Measurements from ENCODE around the gene CYP11A1. TPM values are rescaled to one million over a fixed set of nuclear protein-coding genes. Genes with fewer than 3 reads are reported as not detected.

Gene CYP11A1
- total RNA-seq, 2 experiments from 2014 or later: not detected

- H3K4me1 Mint-ChIP-seq (ENCODE audit: low read depth): peaks cover 17% of the 10 kb centered on the region
- H3K27me3 Mint-ChIP-seq (ENCODE audit: low read depth): no peaks in the 10 kb centered on the region
- ATAC-seq (no peak), DNase-seq (no peak)
- peaks cover 19% of the 10 kb centered on the region for H3K36me3 Mint-ChIP-seq (ENCODE audit: low read depth)
- ChIA-PET POLR2A (interaction anchor here (0.6 to 1.2 kb wide), 2 partner anchors 10 to 12 kb away, joined by 3 read pairs; no protein-coding TSS in a partner anchor), CTCF (interaction anchor here (0.8 to 1.0 kb wide), 2 partner anchors 15 to 26 kb away, joined by 3 read pairs; no protein-coding TSS in a partner anchor)
- H3K27ac Mint-ChIP-seq: peak overlapping the region; percentile 53
- no peaks in the 10 kb centered on the region for H3K9me3 Mint-ChIP-seq (ENCODE audit: insufficient read depth)
- no peak overlapping the region for H3K4me3 Mint-ChIP-seq
Observed at GRCh38 chr15:74408815-74409214, 41.4 kb upstream of the CYP11A1 start.

DNA sequence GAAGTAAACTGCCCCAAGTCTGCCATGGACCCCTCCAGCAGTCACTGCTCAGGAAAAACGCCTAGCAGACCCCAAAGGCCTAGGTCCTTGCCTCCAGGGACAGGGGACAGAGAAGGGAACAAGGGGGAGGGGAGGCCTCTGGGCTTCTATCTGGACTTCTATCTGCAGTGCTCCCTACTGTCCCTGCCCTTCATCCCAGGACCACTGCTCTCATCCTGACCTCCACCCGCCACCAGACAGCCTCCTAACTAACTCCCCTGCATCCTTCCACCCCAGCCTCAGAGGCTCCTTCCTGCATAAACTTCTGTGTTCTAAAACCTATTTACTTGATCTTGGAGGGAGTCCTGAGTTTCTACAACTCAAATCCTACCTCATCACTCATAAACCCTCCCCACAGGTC, 40.9 kb upstream of the CYP11A1 start:
- no peaks in the 10 kb centered on the region for H3K27me3 Mint-ChIP-seq (ENCODE audit: low read depth)
- H3K4me3 Mint-ChIP-seq: no peak overlapping the region
- CTCF ChIA-PET: interaction anchor here (0.8 to 1.0 kb wide), 2 partner anchors 15 to 26 kb away, joined by 3 read pairs; no protein-coding TSS in a partner anchor
- POLR2A ChIA-PET: no interaction called here
- H3K36me3 Mint-ChIP-seq (ENCODE audit: low read depth): peaks cover 16% of the 10 kb centered on the region
- DNase-seq (no peak), ATAC-seq (no peak)
- H3K4me1 Mint-ChIP-seq (ENCODE audit: low read depth): peaks cover 21% of the 10 kb centered on the region
- H3K9me3 Mint-ChIP-seq (ENCODE audit: insufficient read depth): no peaks in the 10 kb centered on the region
- H3K27ac Mint-ChIP-seq: peak overlapping the region; percentile 53

DNA sequence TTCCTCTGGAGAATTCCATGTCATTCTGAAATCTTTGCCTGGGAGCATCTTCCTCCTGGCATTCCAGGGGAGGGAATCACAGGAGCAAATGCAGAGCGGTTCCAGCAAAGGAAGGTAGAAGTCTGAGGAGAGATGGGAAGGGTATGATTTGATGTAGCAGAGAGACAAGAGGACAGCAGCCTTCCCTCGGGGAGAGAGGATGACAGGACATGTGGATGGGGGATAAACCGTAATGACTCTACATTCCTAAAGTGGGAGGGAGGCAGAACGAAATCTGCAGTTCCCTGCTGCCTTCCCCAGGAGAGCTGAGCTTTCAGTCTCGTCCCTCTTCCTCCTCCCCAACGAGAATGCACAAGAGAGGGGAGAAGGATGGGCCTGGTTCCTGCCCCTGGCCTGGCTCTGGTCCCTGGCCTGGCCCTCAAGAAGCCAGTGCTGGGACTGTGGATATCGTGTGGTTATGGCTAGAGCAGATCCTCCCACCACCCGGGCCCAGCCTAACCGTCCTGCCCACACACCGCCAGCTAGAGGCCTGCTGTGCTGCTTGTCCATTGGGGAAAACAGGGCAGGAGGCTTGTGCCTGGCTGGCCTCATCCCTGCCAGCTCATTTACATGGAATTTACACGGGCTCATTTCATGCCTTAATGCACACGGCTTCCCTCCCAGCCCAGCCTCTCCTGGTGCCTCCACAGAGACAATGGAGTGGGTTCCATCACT, 39.7 kb upstream of the CYP11A1 start:
- CTCF ChIA-PET: interaction anchor here (1.0 to 8.6 kb wide), 2 partner anchors 23 to 33 kb away, joined by 3 to 108 read pairs; no protein-coding TSS in a partner anchor
- Mint-ChIP-seq H3K4me3 (no peak overlapping the region), H3K4me1 (ENCODE audit: low read depth) (peaks cover 33% of the 10 kb centered on the region), H3K27ac (peak overlapping the region; percentile 35), H3K27me3 (ENCODE audit: low read depth) (no peaks in the 10 kb centered on the region), H3K36me3 (ENCODE audit: low read depth) (peaks cover 9% of the 10 kb centered on the region), H3K9me3 (ENCODE audit: insufficient read depth) (no peaks in the 10 kb centered on the region)
- POLR2A ChIA-PET: interaction anchor here (1.0 kb wide), 1 partner anchor 22 kb away, joined by 3 read pairs; no protein-coding TSS in a partner anchor
- ATAC-seq: no peak
- DNase-seq: no peak

DNA sequence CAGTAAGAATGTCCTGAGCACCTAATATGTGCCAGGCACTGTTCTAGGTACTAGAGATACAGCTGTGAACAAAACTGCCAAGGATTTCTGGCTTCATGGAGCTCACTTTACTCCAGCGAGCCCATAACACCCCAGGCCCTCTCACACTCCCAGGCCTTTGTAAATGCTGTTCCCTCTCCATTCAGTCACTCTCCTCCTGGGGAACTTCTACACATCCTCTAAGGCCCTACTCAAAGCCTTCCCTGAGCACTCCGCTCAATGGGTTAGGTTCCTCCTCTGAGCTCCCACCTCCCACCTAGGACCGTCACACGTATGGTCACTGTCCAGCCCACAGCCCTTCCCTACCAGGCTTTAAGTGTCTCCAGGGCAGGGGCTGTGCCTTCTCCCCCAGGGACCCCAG, 39.1 kb upstream of the CYP11A1 start:
- H3K36me3 Mint-ChIP-seq (ENCODE audit: low read depth): peaks cover 6% of the 10 kb centered on the region
- H3K4me1 Mint-ChIP-seq (ENCODE audit: low read depth): peaks cover 40% of the 10 kb centered on the region
- peak overlapping the region; percentile 3 for H3K27ac Mint-ChIP-seq
- CTCF ChIA-PET: interaction anchor here (0.9 to 8.6 kb wide), 3 partner anchors 15 to 32 kb away, joined by 3 to 108 read pairs (median 3); no protein-coding TSS in a partner anchor
- H3K4me3 Mint-ChIP-seq: no peak overlapping the region
- DNase-seq (no peak), ATAC-seq (no peak)
- POLR2A ChIA-PET: interaction anchor here (0.7 to 1.0 kb wide), 2 partner anchors 21 to 22 kb away, joined by 3 read pairs; no protein-coding TSS in a partner anchor
- no peaks in the 10 kb centered on the region for H3K27me3 Mint-ChIP-seq (ENCODE audit: low read depth)
- H3K9me3 Mint-ChIP-seq (ENCODE audit: insufficient read depth): no peaks in the 10 kb centered on the region

GRCh38 chr15:74405823-74406222, 38.4 kb upstream of the CYP11A1 start:
- ATAC-seq: no peak

DNA sequence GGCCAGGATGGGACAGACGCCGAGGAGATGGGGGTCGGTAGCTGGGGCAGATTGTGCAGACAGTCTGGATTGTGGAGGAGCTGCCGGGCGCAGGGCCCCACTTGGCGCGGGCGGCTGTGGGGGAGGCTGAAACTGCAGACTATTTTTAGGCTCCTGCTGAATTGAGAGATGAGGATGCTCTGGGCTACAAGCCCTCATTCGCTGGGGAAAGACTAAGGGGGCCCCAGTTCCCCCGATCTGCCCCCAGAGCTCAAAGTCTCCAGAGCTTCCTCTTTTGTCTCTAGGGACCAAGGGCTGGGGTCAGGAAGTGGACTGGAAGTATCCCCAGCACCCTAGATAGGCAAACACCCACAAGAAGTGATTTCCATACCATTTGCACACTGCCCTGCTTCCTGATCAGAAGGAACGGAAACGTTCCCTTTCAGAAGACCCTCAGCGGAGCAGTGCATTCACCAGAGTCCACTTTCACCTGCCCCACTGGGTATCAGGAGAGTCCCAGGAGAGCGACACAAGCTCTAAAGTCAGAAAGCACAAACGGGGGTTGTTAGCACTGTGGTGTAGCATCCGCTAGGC, 36.6 kb upstream of the CYP11A1 start:
- POLR2A ChIA-PET: interaction anchor here (0.6 to 4.9 kb wide), 5 partner anchors 18 to 137 kb away, joined by 3 to 55 read pairs (median 15); partner anchors contain the start of genes ARID3B and SEMA7A
- Mint-ChIP-seq H3K36me3 (ENCODE audit: low read depth) (no peaks in the 10 kb centered on the region), H3K27ac (peak overlapping the region; percentile 81), H3K4me1 (ENCODE audit: low read depth) (peaks cover 63% of the 10 kb centered on the region), H3K27me3 (ENCODE audit: low read depth) (no peaks in the 10 kb centered on the region), H3K9me3 (ENCODE audit: insufficient read depth) (no peaks in the 10 kb centered on the region), H3K4me3 (peak overlapping the region; percentile 24)
- no peak for ATAC-seq
- no peak for DNase-seq
- CTCF ChIA-PET: interaction anchor here (1.0 to 8.6 kb wide), 7 partner anchors 8 to 56 kb away, joined by 3 to 108 read pairs (median 19); partner anchors contain the start of gene SEMA7A

More at GRCh38 chr15:74405823-74406222, 38.4 kb upstream of the CYP11A1 start:
- H3K4me3 Mint-ChIP-seq: no peak overlapping the region
- H3K36me3 Mint-ChIP-seq (ENCODE audit: low read depth): peaks cover 1% of the 10 kb centered on the region
- CTCF ChIA-PET: interaction anchor here (0.9 to 8.6 kb wide), 3 partner anchors 16 to 33 kb away, joined by 3 to 108 read pairs (median 19); no protein-coding TSS in a partner anchor
- POLR2A ChIA-PET: interaction anchor here (0.5 to 0.7 kb wide), 2 partner anchors 23 to 551 kb away, joined by 3 to 4 read pairs; no protein-coding TSS in a partner anchor
- H3K27ac Mint-ChIP-seq: no peak overlapping the region
- no peaks in the 10 kb centered on the region for H3K27me3 Mint-ChIP-seq (ENCODE audit: low read depth)
- no peaks in the 10 kb centered on the region for H3K9me3 Mint-ChIP-seq (ENCODE audit: insufficient read depth)
- H3K4me1 Mint-ChIP-seq (ENCODE audit: low read depth): peaks cover 47% of the 10 kb centered on the region
- no peak for DNase-seq

- H3K9me3 Mint-ChIP-seq (ENCODE audit: insufficient read depth): no peaks in the 10 kb centered on the region
- peak overlapping the region; percentile 81 for H3K27ac Mint-ChIP-seq
- ATAC-seq: no peak
- peaks cover 68% of the 10 kb centered on the region for H3K4me1 Mint-ChIP-seq (ENCODE audit: low read depth)
- H3K27me3 Mint-ChIP-seq (ENCODE audit: low read depth): no peaks in the 10 kb centered on the region
- H3K36me3 Mint-ChIP-seq (ENCODE audit: low read depth): no peaks in the 10 kb centered on the region
- no peak for DNase-seq
- H3K4me3 Mint-ChIP-seq: no peak overlapping the region
- ChIA-PET CTCF (interaction anchor here (1.0 to 8.6 kb wide), 8 partner anchors 8 to 57 kb away, joined by 3 to 108 read pairs (median 12); partner anchors contain the start of gene SEMA7A), POLR2A (interaction anchor here (0.6 to 4.9 kb wide), 10 partner anchors 13 to 142 kb away, joined by 3 to 55 read pairs (median 10); partner anchors contain the start of genes ARID3B, SEMA7A and UBL7)
Observed at GRCh38 chr15:74403588-74403919, 36.1 kb upstream of the CYP11A1 start.

GRCh38 chr15:74402873-74403587, 35.6 kb upstream of the CYP11A1 start:
- ChIA-PET CTCF (interaction anchor here (0.8 to 8.6 kb wide), 11 partner anchors 9 to 57 kb away, joined by 3 to 108 read pairs (median 5); partner anchors contain the start of gene SEMA7A), POLR2A (interaction anchor here (0.9 to 4.9 kb wide), 11 partner anchors 13 to 215 kb away, joined by 3 to 55 read pairs (median 5); partner anchors contain the start of genes ARID3B, SEMA7A and UBL7)
- peaks cover 73% of the 10 kb centered on the region for H3K4me1 Mint-ChIP-seq (ENCODE audit: low read depth)
- H3K4me3 Mint-ChIP-seq: peak overlapping the region; percentile 52
- ATAC-seq: peak; percentile 72
- H3K9me3 Mint-ChIP-seq (ENCODE audit: insufficient read depth): no peaks in the 10 kb centered on the region
- no peaks in the 10 kb centered on the region for H3K36me3 Mint-ChIP-seq (ENCODE audit: low read depth)
- no peaks in the 10 kb centered on the region for H3K27me3 Mint-ChIP-seq (ENCODE audit: low read depth)
- H3K27ac Mint-ChIP-seq: peak overlapping the region; percentile 81
- peak; percentile 88 for DNase-seq

DNA sequence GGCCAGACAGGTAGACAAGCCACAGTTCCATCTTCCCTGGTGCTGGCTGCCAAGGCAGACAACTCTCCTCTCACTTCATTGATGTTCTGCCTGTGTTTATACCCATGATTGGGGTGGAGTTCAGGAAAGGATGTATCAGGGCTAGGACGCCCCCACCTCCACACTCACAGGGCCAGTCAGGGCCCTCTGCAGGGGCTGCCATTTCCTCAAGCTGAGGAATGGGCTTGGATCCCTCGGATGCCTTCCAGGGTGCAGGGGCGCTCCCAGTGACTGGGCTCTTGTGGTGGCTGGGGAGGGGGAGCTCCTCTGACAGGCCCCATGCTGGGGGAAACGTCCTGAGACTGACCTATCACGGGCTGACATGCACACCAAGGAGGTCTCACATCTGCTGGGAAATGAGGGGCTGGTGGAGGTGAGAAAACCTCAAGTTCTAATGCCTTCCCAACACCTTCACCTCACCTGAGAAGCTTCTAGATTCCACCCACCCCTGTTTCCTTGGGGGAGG, 34.9 kb upstream of the CYP11A1 start:
- peak overlapping the region; percentile 81 for H3K27ac Mint-ChIP-seq
- peaks cover 80% of the 10 kb centered on the region for H3K4me1 Mint-ChIP-seq (ENCODE audit: low read depth)
- H3K9me3 Mint-ChIP-seq (ENCODE audit: insufficient read depth): no peaks in the 10 kb centered on the region
- DNase-seq: no peak
- no peaks in the 10 kb centered on the region for H3K27me3 Mint-ChIP-seq (ENCODE audit: low read depth)
- no peak for ATAC-seq
- CTCF ChIA-PET: interaction anchor here (0.8 to 8.6 kb wide), 10 partner anchors 9 to 58 kb away, joined by 3 to 108 read pairs (median 6); partner anchors contain the start of gene SEMA7A
- peak overlapping the region; percentile 52 for H3K4me3 Mint-ChIP-seq
- H3K36me3 Mint-ChIP-seq (ENCODE audit: low read depth): no peaks in the 10 kb centered on the region
- POLR2A ChIA-PET: interaction anchor here (0.9 to 4.9 kb wide), 11 partner anchors 12 to 215 kb away, joined by 3 to 55 read pairs (median 5); partner anchors contain the start of genes ARID3B, SEMA7A and UBL7

- peak overlapping the region; percentile 53 for H3K4me3 Mint-ChIP-seq
- H3K27ac Mint-ChIP-seq: peak overlapping the region; percentile 81
- peaks cover 90% of the 10 kb centered on the region for H3K4me1 Mint-ChIP-seq (ENCODE audit: low read depth)
- H3K36me3 Mint-ChIP-seq (ENCODE audit: low read depth): no peaks in the 10 kb centered on the region
- CTCF ChIA-PET: interaction anchor here (1.4 to 8.6 kb wide), 7 partner anchors 11 to 39 kb away, joined by 5 to 108 read pairs (median 11); partner anchors contain the start of gene SEMA7A
- no peaks in the 10 kb centered on the region for H3K27me3 Mint-ChIP-seq (ENCODE audit: low read depth)
- peak; percentile 18 for ATAC-seq
- no peaks in the 10 kb centered on the region for H3K9me3 Mint-ChIP-seq (ENCODE audit: insufficient read depth)
- peak; percentile 57 for DNase-seq
- POLR2A ChIA-PET: interaction anchor here (0.8 to 4.9 kb wide), 8 partner anchors 16 to 141 kb away, joined by 3 to 55 read pairs (median 8); partner anchors contain the start of genes ARID3B, SEMA7A and UBL7
Observed at GRCh38 chr15:74400915-74401757, 33.7 kb upstream of the CYP11A1 start.
